Activated CD4-positive, alpha-beta T cell treated with anti-CD3 and anti-CD28 coated beads, Interleukin-2, amount 50 U/mL, for 4 hours (primary cell): Measurements from ENCODE around the gene SPRYD7.
"Not testable (repeated sequence)": the region's sequence is repeated elsewhere in the genome, so short reads cannot be mapped to it uniquely, and the experiment has no call there.

ENCODE experiments used
- DNase-seq, 2 experiments: peaks; one replicate each; pipeline ENCODE4 v3.0.0-alpha.2; 2020

SPRYD7 gene, protein sequence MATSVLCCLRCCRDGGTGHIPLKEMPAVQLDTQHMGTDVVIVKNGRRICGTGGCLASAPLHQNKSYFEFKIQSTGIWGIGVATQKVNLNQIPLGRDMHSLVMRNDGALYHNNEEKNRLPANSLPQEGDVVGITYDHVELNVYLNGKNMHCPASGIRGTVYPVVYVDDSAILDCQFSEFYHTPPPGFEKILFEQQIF

DNA sequence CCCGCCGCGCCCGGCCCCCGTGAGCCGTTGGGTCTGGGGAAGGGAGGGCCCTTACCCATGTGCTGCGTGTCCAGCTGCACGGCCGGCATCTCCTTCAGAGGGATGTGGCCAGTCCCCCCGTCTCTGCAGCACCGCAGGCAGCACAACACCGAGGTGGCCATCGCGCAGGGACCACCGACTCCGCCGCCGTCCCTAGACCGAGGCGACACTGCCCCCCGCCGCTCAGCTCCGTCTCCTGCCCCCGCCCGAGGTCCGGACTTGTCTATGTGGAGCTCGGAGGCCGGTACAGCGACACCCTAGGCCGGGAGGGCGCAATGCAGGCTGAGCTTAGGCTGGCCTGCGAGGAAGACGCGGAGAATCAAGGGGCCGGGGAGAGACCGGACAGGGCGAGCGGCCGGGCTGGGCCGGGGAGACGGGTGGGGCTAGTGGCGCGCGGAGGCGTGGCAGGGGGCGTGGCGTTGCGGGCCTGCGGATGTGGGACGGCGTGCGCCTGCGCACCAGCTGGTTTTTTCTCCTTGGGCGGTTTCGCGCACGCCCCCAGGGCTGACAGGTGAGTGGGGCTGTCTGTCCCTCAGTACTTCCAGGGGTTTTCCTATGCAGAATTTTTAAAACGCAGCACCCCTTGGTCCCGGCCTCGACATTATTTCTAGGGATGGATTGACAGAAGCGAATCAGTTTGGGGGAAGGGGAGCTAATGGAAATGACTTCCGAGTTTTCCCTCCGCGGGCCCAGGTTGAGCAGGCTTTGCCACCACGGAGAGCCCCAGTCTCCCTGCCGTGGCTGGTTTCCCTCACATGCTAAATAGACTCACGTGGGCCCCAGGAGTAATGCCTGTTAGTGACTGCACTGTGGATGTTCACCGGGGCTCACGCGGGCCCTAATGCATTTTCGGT lies at the start of gene SPRYD7:
Gene SPRYD7 (minus strand): TSS at position 266 of the 893 bp plus-strand sequence. CDS start 105 bp downstream, at position 161.
- DNase-seq = peak; percentile 87 to 89

DNA sequence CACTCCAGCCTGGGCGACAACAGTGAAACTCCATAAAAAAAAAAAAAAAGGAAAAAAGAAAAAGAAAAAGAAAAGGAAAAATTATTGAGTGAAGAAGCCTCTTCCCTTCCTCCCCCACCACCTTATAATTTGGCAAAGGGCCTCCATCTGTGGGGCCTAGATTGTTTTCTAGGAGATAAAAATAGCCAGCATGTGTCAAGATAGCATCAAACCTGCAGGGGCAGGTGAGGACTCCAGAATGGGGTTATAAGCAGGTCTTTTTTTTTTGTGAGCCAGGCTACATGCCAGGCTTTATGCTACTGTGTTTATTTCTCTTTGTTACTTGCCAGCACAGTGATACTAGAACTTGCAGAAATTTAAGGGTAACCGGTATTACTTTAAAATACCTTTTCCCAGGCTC lies 49.0 kb upstream of the SPRYD7 start:
- DNase-seq = no peak

GRCh38 chr13:49980266-49980665 lies 44.1 kb upstream of the SPRYD7 start:
- no peak for DNase-seq

DNA sequence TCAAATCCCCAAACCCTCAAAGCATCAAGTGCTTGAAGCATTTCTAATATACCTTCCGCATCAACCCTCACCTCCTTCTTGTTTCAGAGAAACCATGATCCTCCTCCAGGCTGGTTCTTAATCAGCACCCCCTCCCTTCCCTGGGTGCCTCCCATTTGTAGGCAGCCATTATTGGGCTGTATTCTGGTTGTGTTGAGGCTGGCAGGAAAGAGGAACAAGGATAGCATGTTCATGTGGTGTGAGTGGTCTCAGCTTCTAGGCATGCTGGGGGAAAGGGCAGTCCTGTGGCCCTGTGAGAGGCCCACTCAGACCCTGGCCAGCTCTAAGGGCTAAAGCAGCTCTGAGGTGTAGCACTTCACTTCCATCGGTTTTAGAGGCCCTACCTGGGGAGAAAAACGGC lies 41.9 kb upstream of the SPRYD7 start:
- DNase-seq = no peak

GRCh38 chr13:49976314-49977258 lies 40.4 kb upstream of the SPRYD7 start:
- DNase-seq = peak; percentile 76

GRCh38 chr13:49975826-49976225 lies 39.7 kb upstream of the SPRYD7 start:
- DNase-seq = no peak

DNA sequence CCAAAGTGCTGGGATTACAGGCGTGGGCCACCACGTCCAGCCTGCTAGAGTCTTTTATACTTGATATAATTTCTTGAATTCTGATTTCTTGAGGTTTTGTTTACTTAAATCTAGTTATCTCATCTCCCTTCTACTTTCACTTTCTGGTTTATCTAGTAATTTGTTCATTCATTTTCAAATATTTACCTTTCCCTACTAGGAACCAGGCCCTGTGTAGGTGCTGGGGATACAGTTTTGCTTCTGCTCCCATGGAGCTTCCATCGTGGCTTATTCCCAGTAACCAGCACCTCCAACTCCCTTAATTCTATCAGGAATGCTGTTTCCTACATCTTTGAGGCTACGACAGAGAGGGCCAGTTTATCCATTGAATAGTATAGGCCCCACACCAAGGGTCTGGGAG lies 36.6 kb upstream of the SPRYD7 start:
- no peak for DNase-seq

- no peak for DNase-seq
Measured at GRCh38 chr13:49967456-49967855, 31.3 kb upstream of the SPRYD7 start.

DNA sequence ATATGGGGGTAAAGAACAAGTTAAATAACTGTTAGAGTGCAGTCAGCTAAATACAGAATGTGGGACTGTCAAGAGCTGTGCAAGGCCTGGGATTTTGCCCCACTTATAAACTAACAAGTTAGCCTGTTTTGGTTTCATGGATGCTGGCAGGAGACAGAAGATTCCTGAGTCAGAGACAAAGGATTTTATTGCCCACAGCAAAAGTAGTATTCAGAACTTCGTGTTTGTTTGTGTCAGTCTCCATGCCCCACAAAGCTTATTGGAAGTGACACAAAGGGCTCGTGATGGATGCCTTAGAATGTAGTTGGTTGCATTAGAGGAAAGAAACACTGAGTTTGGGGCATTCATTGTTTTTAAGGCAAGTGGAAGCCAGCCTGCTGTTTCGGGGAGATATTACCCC lies 22.2 kb upstream of the SPRYD7 start:
- DNase-seq = no peak

DNA sequence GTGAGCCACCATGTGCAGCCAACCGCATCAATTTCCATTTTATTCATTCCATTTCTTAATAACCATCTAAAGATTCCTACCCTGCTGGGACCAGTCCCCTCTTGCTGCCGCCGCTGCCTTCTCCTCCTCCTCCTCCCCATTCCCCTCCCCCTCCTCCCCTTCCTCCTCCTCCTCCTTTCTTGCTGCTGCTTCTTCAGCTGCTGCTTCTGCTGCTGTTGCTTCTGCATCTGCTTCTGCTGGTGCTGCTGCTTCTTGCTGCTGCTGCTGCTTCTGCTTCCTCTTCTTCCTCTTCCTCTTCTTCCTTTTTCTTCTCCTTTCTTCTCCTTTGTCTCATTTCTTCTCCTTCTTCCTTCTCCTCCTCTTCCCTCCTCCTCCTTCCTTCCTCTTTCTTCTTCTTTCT lies 20.0 kb upstream of the SPRYD7 start:
- DNase-seq = no peak

DNA sequence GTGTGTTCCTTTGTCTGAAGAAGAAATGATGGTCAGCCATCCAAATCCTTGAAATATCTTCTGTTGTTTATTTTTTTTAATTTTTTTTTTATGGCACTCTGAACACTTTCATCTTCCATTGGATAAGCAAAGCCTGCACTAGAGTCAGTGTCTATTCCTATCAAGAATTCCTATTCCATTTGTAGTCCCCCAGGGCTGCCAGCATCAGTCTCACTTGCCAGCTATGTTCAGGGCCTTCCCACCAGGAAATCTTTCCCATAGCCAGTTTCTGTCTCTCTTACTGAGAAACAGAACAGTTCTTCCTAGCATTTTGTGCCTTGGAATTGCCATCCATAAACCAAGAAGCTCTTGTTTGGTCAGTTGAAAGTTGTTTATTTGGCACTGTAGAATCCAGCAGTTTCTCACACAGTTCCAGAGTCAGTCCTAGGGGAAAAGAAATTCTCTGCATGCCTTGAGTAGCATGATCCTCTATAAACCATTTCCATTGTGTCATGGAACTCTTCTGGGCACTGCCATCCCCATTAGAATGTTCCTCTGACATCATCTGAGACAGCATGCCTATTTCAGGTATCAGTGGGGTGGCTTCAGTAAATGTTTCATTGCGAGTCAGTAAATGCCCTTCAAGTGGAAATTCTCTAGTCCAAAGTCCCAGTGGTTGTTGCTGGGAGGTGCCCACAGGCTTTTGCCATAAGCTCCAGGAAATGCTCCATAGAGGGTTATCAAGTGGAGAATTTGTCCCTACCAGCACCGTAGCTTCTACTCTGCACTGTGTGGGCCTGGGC lies 18.7 kb upstream of the SPRYD7 start:
- DNase-seq = no peak

GRCh38 chr13:49953560-49953959 lies 17.4 kb upstream of the SPRYD7 start:
- DNase-seq = no peak

- DNase-seq = no peak
Measured at GRCh38 chr13:49951754-49952535, 15.8 kb upstream of the SPRYD7 start.

DNA sequence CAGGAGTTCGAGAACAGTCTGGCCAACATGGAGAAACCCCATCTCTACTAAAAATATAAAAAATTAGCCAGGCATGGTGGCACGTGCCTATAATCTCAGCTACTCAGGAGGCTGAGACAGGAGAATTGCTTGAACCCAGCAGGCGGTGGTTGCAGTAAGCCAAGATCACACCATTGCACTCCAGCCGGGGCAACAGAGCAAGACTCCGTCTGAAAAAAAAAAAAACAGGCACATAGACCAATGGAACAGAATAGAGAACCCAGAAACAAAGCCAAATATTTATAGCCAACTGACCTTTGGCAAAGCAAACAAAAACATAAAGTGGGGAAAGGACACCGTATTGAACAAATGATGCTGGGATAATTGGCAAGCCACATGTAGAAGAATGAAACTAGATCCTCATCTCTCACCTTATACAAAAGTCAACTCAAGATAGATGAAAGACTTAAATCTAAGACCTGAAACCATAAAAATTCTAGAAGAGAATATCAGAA lies 12.7 kb upstream of the SPRYD7 start:
- DNase-seq = not testable (repeated sequence)

GRCh38 chr13:49939321-49939720 lies 3.2 kb upstream of the SPRYD7 start:
- no peak for DNase-seq

DNA sequence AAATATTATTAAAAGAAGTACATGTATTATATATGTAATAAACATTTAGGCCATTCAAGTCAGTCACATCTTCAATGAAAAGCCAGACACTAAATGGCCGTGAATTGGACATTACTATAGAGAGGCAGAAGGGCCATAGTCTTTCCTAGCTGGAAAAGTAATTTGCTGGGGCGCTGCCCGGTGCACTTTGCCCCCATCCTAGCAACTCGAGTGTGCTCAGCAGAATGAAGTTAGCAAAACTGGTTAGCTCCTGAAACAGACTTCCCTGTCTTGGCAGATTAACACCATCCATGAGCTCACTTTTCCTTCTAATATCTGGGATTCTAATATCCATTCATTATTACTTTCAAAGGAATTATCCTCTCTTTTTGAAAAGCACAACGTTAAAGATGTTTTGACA lies 2.8 kb upstream of the SPRYD7 start:
- no peak for DNase-seq

- DNase-seq = no peak
Measured at GRCh38 chr13:49938314-49938713, 2.2 kb upstream of the SPRYD7 start.

- DNase-seq = no peak
Measured at GRCh38 chr13:49936968-49937273, 781 bp upstream of the SPRYD7 start.

DNA sequence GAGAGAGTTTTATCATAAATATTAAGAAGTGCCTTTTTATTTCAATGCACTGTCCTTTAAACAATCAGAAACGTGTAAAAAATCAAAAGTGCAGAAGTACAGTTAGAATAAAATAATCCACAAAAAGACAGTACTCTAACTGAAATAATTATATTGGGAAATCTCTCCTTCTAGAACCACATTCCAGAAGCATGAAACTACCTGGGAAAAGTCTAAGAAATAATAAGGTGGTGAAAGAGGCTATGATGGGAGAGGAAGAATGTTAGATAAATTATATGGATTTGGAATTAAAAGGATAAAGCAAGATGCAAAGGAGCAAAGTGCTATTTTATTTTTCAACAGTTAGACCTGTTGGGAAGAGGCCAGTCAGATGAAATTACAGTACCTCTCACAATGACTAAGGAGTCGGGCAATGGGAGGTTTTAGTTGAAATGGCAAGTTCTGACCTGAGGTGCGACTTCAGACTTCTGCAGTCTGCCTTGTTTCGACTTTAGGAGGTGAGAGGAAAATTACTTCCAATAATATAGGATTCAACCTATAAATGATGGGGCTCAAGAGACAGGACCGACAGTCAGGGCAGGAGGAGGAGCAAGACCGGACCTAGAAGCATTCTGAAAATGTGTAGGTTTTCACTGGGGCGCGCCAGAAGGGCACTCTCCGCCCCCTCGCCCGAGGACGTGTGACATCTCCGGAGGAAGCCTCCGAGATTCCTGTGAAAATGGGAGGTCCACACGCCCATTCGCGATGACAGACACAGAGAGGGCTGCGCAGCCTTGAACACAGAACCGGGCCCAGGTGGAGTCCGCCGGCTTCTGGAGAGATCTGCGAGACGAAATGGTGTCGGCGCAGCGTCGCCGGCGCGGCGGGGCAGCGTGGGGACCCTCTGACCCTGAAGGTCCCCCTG lies 717 bp downstream of the SPRYD7 start:
- peak; percentile 8 to 23 for DNase-seq

DNA sequence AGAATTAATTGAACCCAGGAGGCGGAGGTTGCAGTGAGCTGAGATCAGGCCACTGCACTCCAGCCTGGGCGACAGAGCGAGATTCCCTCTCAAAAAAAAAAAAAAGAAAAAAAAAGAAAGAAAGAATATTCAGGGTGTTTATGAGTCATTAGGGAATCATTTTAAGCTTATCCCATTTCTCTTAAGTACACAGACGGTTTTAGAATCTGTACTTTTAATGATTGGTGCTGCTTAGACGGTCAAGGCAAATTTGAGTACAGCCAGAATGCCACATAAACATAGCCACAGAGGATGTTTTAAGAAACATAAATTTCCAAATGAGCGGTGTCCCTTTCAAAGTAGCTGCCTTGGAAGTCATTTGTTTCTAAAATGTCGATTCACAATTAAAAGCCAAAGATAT lies 2.6 kb downstream of the SPRYD7 start:
- no peak for DNase-seq

- no peak for DNase-seq
Measured at GRCh38 chr13:49932868-49933267, 3.3 kb downstream of the SPRYD7 start.
